Transverse colon (tissue), 4 donors: Measurements from ENCODE around the gene RABGAP1L.

Experiments used
- CTCF ChIP-seq, 5 experiments: fragments of 200-600 bp in 3 of 5; fragments of 450-650 bp in 2 of 5; sonication (generic) in 3 of 5; IDR thresholded peaks; 1 replicate in 2 of 5; 2 replicates in 3 of 5; pipeline ENCODE4 v1.5.1; 2016 to 2017; ENCODE audit warnings: antibody characterized with exemption in 5 of 5, inconsistent platforms in 3 of 5, mild to moderate bottlenecking in 2 of 5, moderate library complexity in 1 of 5
- EP300 ChIP-seq: sonication (generic); formaldehyde crosslinking; IDR thresholded peaks from one replicate; pipeline ENCODE4 v1.6.1; 2017; ENCODE audit warnings: antibody characterized with exemption, low read depth
- POLR2A ChIP-seq: fragments of 450-650 bp; IDR thresholded peaks from one replicate; pipeline ENCODE4 v1.6.1; 2016; ENCODE audit warnings: antibody characterized with exemption, mild to moderate bottlenecking, moderate library complexity
- POLR2AphosphoS5 ChIP-seq, 3 donors: sonication (generic); formaldehyde crosslinking; IDR thresholded peaks; one replicate each; pipeline ENCODE4 v1.6.1; 2016; ENCODE audit warnings: antibody characterized with exemption in 3 of 3

GRCh38 chr1:174935961-174936727 is 776.8 kb downstream of the RABGAP1L start:
- no peak for TF ChIP-seq CTCF (IDR thresholded peaks at IDR 0.05)
- TF ChIP-seq POLR2A, result no peak
- TF ChIP-seq POLR2AphosphoS5 (IDR thresholded peaks at IDR 0.05), result no peak
- no peak for TF ChIP-seq EP300
